Measurements from ENCODE around the gene RSL24D1. TPM values are rescaled to one million over a fixed set of nuclear protein-coding genes. Genes with fewer than 3 reads are reported as not detected.

The RSL24D1 gene
- total RNA-seq, 1 experiment from 2014 or later = 149 TPM

- ATAC-seq = no peak
- TF ChIP-seq SRF (IDR thresholded peaks at IDR 0.05; ENCODE audit: low read depth) (no peak), ZFX (IDR thresholded peaks at IDR 0.05) (no peak), FOSL1 (IDR thresholded peaks at IDR 0.05; ENCODE audit: low read depth) (no peak), POLR2AphosphoS5 (IDR thresholded peaks at IDR 0.05; ENCODE audit: low read depth, low read length) (no peak), YY1 (IDR thresholded peaks at IDR 0.05; ENCODE audit: extremely low read depth, insufficient replicate concordance, low read depth, low read length) (no peak), SP1 (IDR thresholded peaks at IDR 0.05; ENCODE audit: low read depth) (no peak), ZBTB33 (IDR thresholded peaks at IDR 0.05; ENCODE audit: extremely low read depth, insufficient replicate concordance, low read length) (no peak), CBX3 (IDR thresholded peaks at IDR 0.05; ENCODE audit: low read depth) (no peak), ELF1 (IDR thresholded peaks at IDR 0.05; ENCODE audit: borderline replicate concordance, low read depth) (no peak), RAD21 (IDR thresholded peaks at IDR 0.05; ENCODE audit: low read depth) (no peak), CTCF (IDR thresholded peaks at IDR 0.05 in 2 of 3, conservative IDR thresholded peaks at IDR 0.05 in 1 of 3; ENCODE audit: borderline replicate concordance in 1 of 3, insufficient read depth in 1 of 3, low read depth in 2 of 3, low read length in 2 of 3) (no peak), REST (IDR thresholded peaks at IDR 0.05; ENCODE audit: low read depth) (no peak), EZH2 (IDR thresholded peaks at IDR 0.05) (no peak), JUND (IDR thresholded peaks at IDR 0.05) (no peak), ATF3 (IDR thresholded peaks at IDR 0.05) (no peak)
- no peak overlapping the region for H3K27ac ChIP-seq (ENCODE audit: low read depth, low read length)
- H3K27me3 ChIP-seq (ENCODE audit: insufficient read depth, low read length) = no peaks in the 10 kb centered on the region
- no peak overlapping the region for H3K9ac ChIP-seq (ENCODE audit: low read length)
- no peaks in the 10 kb centered on the region for H3K4me1 ChIP-seq (ENCODE audit: control insufficient read depth in 1 of 2, insufficient read depth in 2 of 2, low read length in 2 of 2)
- H3K36me3 ChIP-seq (ENCODE audit: control insufficient read depth in 1 of 2, insufficient read depth in 2 of 2, low read length in 2 of 2) = no peaks in the 10 kb centered on the region
- POLR2A ChIA-PET = no interaction called here
- no peaks in the 10 kb centered on the region for H3K9me2 ChIP-seq (ENCODE audit: insufficient read depth)
- no peak overlapping the region for H2AFZ ChIP-seq (ENCODE audit: low read depth, low read length, poor library complexity, severe bottlenecking)
- intact Hi-C loops (cut with micrococcal nuclease) = no loop called here
- no TSS peak for BruUV-seq (replicated peaks)
- no peaks in the 10 kb centered on the region for H3K9me3 ChIP-seq (ENCODE audit: control insufficient read depth in 1 of 2, insufficient read depth in 1 of 2, low read depth in 1 of 2, low read length in 2 of 2)
- no peaks in the 10 kb centered on the region for H3K79me2 ChIP-seq (ENCODE audit: insufficient read depth, low read length)
- RAD21 ChIA-PET (ENCODE audit: low non-redundant PET in 1 of 2, low total read pairs in 2 of 2, uncharacterized antibody in 2 of 2, unreplicated experiment in 2 of 2) = no interaction called here
- CTCF ChIA-PET = no interaction called here
- H3K4me3 ChIP-seq (replicated peaks in 1 of 2; ENCODE audit: low read depth in 1 of 2, low read length in 2 of 2) = no peak overlapping the region
- no peaks in the 10 kb centered on the region for H4K20me1 ChIP-seq (ENCODE audit: insufficient read depth)
- H3K4me2 ChIP-seq (ENCODE audit: low read length) = no peak overlapping the region
- no peak for DNase-seq (ENCODE audit: low read depth, low spot score)
Measured at GRCh38 chr15:55239440-55240124, 42.8 kb upstream of the RSL24D1 start.
